Osteoblast (primary cell): ENCODE results near the gene CFAP99. TPM values are rescaled to one million over a fixed set of nuclear protein-coding genes. Genes with fewer than 3 reads are reported as not detected.

Experiments used
- DNase-seq: peaks from one replicate; pipeline ENCODE4 v3.0.0; 2011; ENCODE audit warnings: low spot score, mixed read lengths; ENCODE audit not compliant: insufficient read length; ENCODE audit errors: missing footprints
- H2AFZ ChIP-seq: 2 replicates; pipeline ENCODE4 v1.6.0; 2011; ENCODE audit warnings: mild to moderate bottlenecking, low read length
- H3K27ac ChIP-seq: 2 replicates; pipeline ENCODE4 v1.5.1; 2011; ENCODE audit warnings: mild to moderate bottlenecking, low read depth, low read length, moderate library complexity
- H3K27me3 ChIP-seq: 2 replicates; pipeline ENCODE4 v1.6.0; 2012; ENCODE audit warnings: mild to moderate bottlenecking, control low read depth, inconsistent platforms, low read length, moderate library complexity; ENCODE audit not compliant: insufficient read depth
- H3K36me3 ChIP-seq: 2 replicates; pipeline ENCODE4 v1.5.1; 2011; ENCODE audit warnings: mild to moderate bottlenecking, low read length, control low read depth, moderate library complexity; ENCODE audit not compliant: insufficient read depth
- H3K4me1 ChIP-seq: 2 replicates; pipeline ENCODE4 v1.5.1; 2011; ENCODE audit warnings: mild to moderate bottlenecking, low read length, control low read depth, moderate library complexity; ENCODE audit not compliant: insufficient read depth
- H3K4me2 ChIP-seq: 2 replicates; pipeline ENCODE4 v1.6.0; 2011; ENCODE audit warnings: mild to moderate bottlenecking, low read length; ENCODE audit not compliant: insufficient read depth
- H3K4me3 ChIP-seq: fragments of 200-600 bp; sonication (generic); 3 replicates; pipeline ENCODE4 v1.5.1; 2012; ENCODE audit warnings: mild to moderate bottlenecking, low read length, inconsistent platforms; ENCODE audit not compliant: insufficient read depth
- H3K79me2 ChIP-seq: 2 replicates; pipeline ENCODE4 v1.6.0; 2012; ENCODE audit warnings: mild to moderate bottlenecking, low read length, control low read depth, inconsistent platforms; ENCODE audit not compliant: insufficient read depth
- H3K9me3 ChIP-seq: 2 replicates; pipeline ENCODE4 v1.5.1; 2011; ENCODE audit warnings: low read depth, low read length, control low read depth
- H4K20me1 ChIP-seq: 2 replicates; pipeline ENCODE4 v1.6.0; 2012; ENCODE audit warnings: mild to moderate bottlenecking, low read length, control low read depth; ENCODE audit not compliant: insufficient read depth
- total RNA-seq: library from RNA; depleted of rRNA; stranded (reverse); fragments of >200 nt; gene quantifications from 2 replicates; pipeline ENCODE4 v1.2.3, GENCODE V29; 2012
- TF ChIP-seq, protein P1 (sequence below): IDR thresholded peaks from 2 replicates; pipeline ENCODE4 v1.5.1; 2011; ENCODE audit warnings: mild to moderate bottlenecking, low read depth, low read length, moderate library complexity; ENCODE audit errors: extremely low read depth

The CFAP99 gene
- total RNA-seq, 1 donor, result under 0.01 TPM

DNA sequence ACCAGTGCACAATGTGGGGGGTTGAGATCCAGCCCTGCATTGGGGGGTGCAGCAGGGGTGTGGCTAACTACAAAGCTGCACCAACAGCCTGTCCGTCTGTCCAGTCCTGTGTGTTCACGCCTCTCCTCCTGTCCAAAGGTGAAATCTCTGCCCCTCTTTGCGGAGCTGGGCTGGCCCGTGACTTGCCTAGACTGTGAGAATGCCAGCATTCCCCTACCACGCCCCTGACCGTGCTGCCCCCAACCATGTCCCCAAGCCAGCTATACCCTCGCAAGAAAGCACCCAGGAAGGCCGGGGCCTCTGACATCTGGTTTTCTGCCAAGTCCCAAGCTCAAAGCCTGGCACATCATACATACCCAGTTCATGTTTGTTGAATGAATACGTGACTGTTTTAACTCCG is 19.5 kb upstream of the CFAP99 start:
- no peaks in the 10 kb centered on the region for H3K36me3 ChIP-seq
- TF ChIP-seq, protein P1, sequence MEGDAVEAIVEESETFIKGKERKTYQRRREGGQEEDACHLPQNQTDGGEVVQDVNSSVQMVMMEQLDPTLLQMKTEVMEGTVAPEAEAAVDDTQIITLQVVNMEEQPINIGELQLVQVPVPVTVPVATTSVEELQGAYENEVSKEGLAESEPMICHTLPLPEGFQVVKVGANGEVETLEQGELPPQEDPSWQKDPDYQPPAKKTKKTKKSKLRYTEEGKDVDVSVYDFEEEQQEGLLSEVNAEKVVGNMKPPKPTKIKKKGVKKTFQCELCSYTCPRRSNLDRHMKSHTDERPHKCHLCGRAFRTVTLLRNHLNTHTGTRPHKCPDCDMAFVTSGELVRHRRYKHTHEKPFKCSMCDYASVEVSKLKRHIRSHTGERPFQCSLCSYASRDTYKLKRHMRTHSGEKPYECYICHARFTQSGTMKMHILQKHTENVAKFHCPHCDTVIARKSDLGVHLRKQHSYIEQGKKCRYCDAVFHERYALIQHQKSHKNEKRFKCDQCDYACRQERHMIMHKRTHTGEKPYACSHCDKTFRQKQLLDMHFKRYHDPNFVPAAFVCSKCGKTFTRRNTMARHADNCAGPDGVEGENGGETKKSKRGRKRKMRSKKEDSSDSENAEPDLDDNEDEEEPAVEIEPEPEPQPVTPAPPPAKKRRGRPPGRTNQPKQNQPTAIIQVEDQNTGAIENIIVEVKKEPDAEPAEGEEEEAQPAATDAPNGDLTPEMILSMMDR, result no peak
- H3K9me3 ChIP-seq, result no peaks in the 10 kb centered on the region
- peak; percentile 51 for DNase-seq
- H3K4me1 ChIP-seq, result peaks cover 9% of the 10 kb centered on the region
- H3K27ac ChIP-seq, result no peak overlapping the region
- H2AFZ ChIP-seq, result no peak overlapping the region
- no peak overlapping the region for H3K4me2 ChIP-seq
- no peaks in the 10 kb centered on the region for H4K20me1 ChIP-seq
- peaks cover 11% of the 10 kb centered on the region for H3K27me3 ChIP-seq
- H3K79me2 ChIP-seq, result no peaks in the 10 kb centered on the region
- H3K4me3 ChIP-seq, result no peak overlapping the region

DNA sequence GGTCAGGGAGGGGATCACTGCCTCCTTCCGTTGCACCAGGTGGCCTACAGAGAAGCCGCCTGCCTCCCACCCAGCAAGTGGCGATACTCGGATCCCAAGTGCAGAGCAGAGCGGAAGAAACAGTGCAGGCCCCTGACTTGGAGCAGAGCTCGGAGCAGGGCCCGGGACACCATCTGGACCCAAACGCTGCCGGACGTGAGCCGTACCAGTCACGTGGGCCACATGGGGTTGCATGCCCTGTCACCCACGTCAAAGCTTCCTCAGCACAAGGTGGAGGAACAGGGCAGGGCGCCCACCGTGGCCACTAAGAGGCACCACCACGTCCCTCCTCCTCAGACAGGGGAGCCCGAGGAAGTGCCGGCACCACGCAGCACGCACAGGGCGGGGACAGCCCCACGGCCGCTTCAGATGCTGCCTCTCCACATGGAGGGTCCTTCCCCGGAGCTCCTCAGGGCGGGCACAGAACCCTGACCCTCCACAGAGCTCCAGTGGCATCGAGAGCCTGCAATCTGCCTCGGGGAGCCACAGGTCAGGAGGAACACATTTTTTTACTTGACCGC is 19.0 kb upstream of the CFAP99 start:
- H3K27me3 ChIP-seq, result peaks cover 7% of the 10 kb centered on the region
- no peaks in the 10 kb centered on the region for H3K79me2 ChIP-seq
- no peak overlapping the region for H2AFZ ChIP-seq
- no peak overlapping the region for H3K27ac ChIP-seq
- H3K4me2 ChIP-seq, result no peak overlapping the region
- no peaks in the 10 kb centered on the region for H3K9me3 ChIP-seq
- DNase-seq, result no peak
- H3K4me3 ChIP-seq, result no peak overlapping the region
- TF ChIP-seq, protein P1, result no peak
- H3K4me1 ChIP-seq, result peaks cover 9% of the 10 kb centered on the region
- H3K36me3 ChIP-seq, result no peaks in the 10 kb centered on the region
- H4K20me1 ChIP-seq, result no peaks in the 10 kb centered on the region

DNA sequence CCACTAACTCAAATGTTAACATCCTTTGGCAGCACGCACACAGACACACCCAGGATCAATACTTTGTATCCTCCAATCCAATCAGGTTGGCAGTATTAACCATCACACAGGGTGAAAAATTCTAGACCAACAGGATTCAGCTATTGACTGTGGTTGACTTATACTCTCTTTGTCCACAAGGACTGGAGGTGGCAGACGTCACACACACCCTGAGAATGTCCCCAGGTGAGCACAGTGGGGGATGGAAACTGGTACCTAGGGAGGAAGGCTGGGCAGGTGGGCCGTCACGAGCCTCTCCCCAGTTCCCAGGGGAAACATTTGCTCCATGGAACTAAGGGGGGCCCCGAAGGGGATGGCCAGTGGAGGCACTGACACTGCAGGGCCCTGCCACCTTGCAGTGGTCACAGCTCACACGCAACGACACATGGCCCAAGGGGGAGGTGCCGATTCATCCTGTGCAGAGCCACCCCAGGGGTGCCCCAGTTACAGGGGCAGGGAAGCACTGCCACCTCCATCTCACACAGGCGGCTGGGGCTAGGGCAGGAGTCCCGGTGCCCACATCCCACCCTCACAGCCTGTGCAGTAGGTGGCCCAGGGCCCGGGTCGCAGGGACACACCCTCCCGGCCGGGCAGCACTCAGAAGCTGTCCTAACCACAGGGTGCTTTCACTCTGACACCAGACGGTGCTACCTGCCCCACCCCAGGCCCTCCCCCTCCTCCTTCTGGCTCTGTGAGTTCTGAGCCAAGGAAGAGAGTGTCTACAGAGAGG is 17.7 kb upstream of the CFAP99 start:
- H3K4me3 ChIP-seq, result no peak overlapping the region
- no peaks in the 10 kb centered on the region for H3K79me2 ChIP-seq
- H3K27me3 ChIP-seq, result peaks cover 7% of the 10 kb centered on the region
- TF ChIP-seq, protein P1, result no peak
- no peaks in the 10 kb centered on the region for H3K36me3 ChIP-seq
- no peaks in the 10 kb centered on the region for H4K20me1 ChIP-seq
- H2AFZ ChIP-seq, result no peak overlapping the region
- no peaks in the 10 kb centered on the region for H3K9me3 ChIP-seq
- no peak overlapping the region for H3K4me2 ChIP-seq
- no peak for DNase-seq
- peaks cover 6% of the 10 kb centered on the region for H3K4me1 ChIP-seq
- no peak overlapping the region for H3K27ac ChIP-seq

DNA sequence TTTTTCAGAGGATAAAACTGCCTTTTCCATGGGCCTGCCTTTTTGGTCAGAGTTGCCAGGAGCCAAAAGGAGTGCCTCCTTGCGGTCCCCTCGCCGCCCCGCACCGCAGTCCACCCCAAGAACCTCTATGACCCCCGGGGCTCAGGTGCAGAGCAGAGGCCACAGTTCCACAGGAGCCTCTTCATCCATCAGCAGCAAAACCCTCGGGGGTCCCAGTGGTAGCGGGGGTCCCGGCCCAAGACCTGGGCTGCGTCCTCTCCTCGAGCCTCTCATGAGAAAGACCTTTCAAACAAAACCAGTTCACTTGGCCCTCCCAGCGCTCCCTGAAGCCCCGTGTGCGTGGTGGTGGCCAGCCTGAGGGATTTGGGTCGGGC is 17.2 kb upstream of the CFAP99 start:
- H3K79me2 ChIP-seq, result no peaks in the 10 kb centered on the region
- H4K20me1 ChIP-seq, result no peaks in the 10 kb centered on the region
- DNase-seq, result no peak
- TF ChIP-seq, protein P1, result no peak
- peak overlapping the region; percentile 61 for H3K4me3 ChIP-seq
- peak overlapping the region; percentile 77 for H2AFZ ChIP-seq
- no peaks in the 10 kb centered on the region for H3K36me3 ChIP-seq
- no peaks in the 10 kb centered on the region for H3K9me3 ChIP-seq
- H3K4me1 ChIP-seq, result peaks cover 6% of the 10 kb centered on the region
- peaks cover 7% of the 10 kb centered on the region for H3K27me3 ChIP-seq
- peak overlapping the region; percentile 76 for H3K4me2 ChIP-seq
- H3K27ac ChIP-seq, result no peak overlapping the region
